Bronchial epithelial cell (primary cell): Measurements from ENCODE around the gene FAM98C. TPM values are rescaled to one million over a fixed set of nuclear protein-coding genes. Genes with fewer than 3 reads are reported as not detected.

Experiments
- DNase-seq: peaks from one replicate; pipeline ENCODE4 v3.0.0-alpha.2; 2010; ENCODE audit warnings: low read depth
- FAIRE-seq: peaks from 2 replicates; lab custom pipeline; 2011; peaks lifted over from hg19 to GRCh38; lab: Jason Lieb, UNC
- H3K27me3 ChIP-seq: 2 replicates; pipeline ENCODE4 v1.5.1; 2011; ENCODE audit warnings: low read length; ENCODE audit not compliant: control insufficient read depth, insufficient read depth
- H3K36me3 ChIP-seq: 2 replicates; pipeline ENCODE4 v1.5.1; 2011; ENCODE audit warnings: low read length; ENCODE audit not compliant: control insufficient read depth, insufficient read depth
- H3K4me3 ChIP-seq: 2 replicates; pipeline ENCODE4 v1.5.1; 2011; ENCODE audit warnings: mild to moderate bottlenecking, low read depth, low read length, control low read depth
- CTCF ChIP-seq: IDR thresholded peaks from 2 replicates; pipeline ENCODE4 v1.5.1; 2011; ENCODE audit warnings: mild to moderate bottlenecking, moderate library complexity, low read length, control low read depth, inconsistent platforms; ENCODE audit not compliant: insufficient read depth, severe bottlenecking
- total RNA-seq: library from RNA; depleted of rRNA; stranded (reverse); fragments of >200 nt; gene quantifications from 2 replicates; pipeline ENCODE4 v1.2.1, GENCODE V29; 2014

FAM98C gene
- total RNA-seq, 1 donor from 2014 or later = 15.0 TPM

GRCh38 chr19:38448225-38448624, 45.3 kb downstream of the FAM98C start:
- H3K4me3 ChIP-seq = no peak overlapping the region
- TF ChIP-seq CTCF = no peak
- H3K27me3 ChIP-seq = no peaks in the 10 kb centered on the region
- DNase-seq (no peak), FAIRE-seq (no peak)
- H3K36me3 ChIP-seq = no peaks in the 10 kb centered on the region

DNA sequence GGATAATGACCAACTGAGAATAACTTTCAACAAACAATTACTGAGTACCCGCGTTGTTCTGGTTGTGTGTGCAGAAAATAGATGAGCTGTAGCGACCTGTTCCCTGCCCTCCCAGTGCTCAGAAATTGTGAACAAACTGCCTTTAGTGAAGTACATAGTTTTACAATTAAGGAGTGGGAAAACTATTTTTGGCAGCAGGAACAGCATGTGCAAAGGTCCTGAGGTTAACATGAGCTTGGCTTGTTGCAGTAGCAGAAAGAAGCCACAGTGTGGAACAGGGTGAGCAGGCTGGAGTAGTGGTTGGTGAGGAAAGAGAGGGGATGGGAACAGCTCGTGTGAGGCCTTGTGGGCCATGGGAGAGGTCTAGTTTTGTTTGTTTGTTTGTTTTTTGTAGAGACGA, 46.6 kb downstream of the FAM98C start:
- DNase-seq (no peak), FAIRE-seq (peak; percentile 13)
- TF ChIP-seq CTCF = no peak
- Histone ChIP-seq H3K27me3 (no peaks in the 10 kb centered on the region), H3K4me3 (no peak overlapping the region), H3K36me3 (no peaks in the 10 kb centered on the region)

- DNase-seq = no peak
- no peak for TF ChIP-seq CTCF
- H3K36me3 ChIP-seq = no peaks in the 10 kb centered on the region
- no peak overlapping the region for H3K4me3 ChIP-seq
- H3K27me3 ChIP-seq = no peaks in the 10 kb centered on the region
- FAIRE-seq = no peak
Measured at GRCh38 chr19:38451036-38451435, 48.1 kb downstream of the FAM98C start.

DNA sequence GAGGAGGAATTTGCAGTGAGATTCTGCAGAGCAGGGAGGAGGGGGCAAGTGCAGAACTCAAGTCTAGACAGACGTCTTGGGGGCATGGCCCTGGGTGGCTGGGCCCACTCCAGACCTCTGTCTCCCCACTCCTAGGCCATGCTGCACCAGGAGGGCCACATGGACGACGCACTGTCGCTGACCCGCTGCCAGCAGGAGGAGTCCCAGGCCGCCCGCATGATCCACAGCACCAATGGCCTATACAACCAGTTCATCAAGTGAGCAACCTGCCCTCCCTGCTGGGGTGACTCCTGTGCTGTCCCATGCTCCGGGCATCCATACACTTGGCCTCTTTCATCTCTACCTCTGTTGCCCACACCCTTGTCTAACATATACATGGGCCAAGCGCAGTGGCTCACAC, 48.7 kb downstream of the FAM98C start:
- no peak for FAIRE-seq
- no peak for TF ChIP-seq CTCF
- no peaks in the 10 kb centered on the region for H3K27me3 ChIP-seq

GRCh38 chr19:38452430-38453366, 49.8 kb downstream of the FAM98C start:
- Histone ChIP-seq H3K27me3 (no peaks in the 10 kb centered on the region), H3K4me3 (no peak overlapping the region), H3K36me3 (no peaks in the 10 kb centered on the region)
- DNase-seq (no peak), FAIRE-seq (no peak)
- TF ChIP-seq CTCF = no peak

More for the DNA sequence above, 48.7 kb downstream of the FAM98C start:
- no peak for DNase-seq
- Histone ChIP-seq H3K4me3 (no peak overlapping the region), H3K36me3 (no peaks in the 10 kb centered on the region)
